GM12872 (cell line): ENCODE measurements around the gene CAMSAP1.

Source experiments
- TF ChIP-seq, protein P1 (sequence below): IDR thresholded peaks from 3 replicates; pipeline ENCODE4 v1.5.1; 2011; ENCODE audit warnings: low read depth, mild to moderate bottlenecking, low read length, moderate library complexity; ENCODE audit not compliant: insufficient read depth

Gene CAMSAP1, protein sequence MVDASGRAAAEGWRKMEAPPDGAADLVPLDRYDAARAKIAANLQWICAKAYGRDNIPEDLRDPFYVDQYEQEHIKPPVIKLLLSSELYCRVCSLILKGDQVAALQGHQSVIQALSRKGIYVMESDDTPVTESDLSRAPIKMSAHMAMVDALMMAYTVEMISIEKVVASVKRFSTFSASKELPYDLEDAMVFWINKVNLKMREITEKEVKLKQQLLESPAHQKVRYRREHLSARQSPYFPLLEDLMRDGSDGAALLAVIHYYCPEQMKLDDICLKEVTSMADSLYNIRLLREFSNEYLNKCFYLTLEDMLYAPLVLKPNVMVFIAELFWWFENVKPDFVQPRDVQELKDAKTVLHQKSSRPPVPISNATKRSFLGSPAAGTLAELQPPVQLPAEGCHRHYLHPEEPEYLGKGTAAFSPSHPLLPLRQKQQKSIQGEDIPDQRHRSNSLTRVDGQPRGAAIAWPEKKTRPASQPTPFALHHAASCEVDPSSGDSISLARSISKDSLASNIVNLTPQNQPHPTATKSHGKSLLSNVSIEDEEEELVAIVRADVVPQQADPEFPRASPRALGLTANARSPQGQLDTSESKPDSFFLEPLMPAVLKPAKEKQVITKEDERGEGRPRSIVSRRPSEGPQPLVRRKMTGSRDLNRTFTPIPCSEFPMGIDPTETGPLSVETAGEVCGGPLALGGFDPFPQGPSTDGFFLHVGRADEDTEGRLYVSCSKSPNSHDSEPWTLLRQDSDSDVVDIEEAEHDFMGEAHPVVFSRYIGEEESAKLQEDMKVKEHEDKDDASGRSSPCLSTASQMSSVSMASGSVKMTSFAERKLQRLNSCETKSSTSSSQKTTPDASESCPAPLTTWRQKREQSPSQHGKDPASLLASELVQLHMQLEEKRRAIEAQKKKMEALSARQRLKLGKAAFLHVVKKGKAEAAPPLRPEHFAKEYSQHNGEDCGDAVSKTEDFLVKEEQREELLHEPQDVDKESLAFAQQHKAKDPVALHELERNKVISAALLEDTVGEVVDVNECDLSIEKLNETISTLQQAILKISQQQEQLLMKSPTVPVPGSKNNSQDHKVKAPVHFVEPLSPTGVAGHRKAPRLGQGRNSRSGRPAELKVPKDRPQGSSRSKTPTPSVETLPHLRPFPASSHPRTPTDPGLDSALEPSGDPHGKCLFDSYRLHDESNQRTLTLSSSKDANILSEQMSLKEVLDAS (N-terminal part only)

DNA sequence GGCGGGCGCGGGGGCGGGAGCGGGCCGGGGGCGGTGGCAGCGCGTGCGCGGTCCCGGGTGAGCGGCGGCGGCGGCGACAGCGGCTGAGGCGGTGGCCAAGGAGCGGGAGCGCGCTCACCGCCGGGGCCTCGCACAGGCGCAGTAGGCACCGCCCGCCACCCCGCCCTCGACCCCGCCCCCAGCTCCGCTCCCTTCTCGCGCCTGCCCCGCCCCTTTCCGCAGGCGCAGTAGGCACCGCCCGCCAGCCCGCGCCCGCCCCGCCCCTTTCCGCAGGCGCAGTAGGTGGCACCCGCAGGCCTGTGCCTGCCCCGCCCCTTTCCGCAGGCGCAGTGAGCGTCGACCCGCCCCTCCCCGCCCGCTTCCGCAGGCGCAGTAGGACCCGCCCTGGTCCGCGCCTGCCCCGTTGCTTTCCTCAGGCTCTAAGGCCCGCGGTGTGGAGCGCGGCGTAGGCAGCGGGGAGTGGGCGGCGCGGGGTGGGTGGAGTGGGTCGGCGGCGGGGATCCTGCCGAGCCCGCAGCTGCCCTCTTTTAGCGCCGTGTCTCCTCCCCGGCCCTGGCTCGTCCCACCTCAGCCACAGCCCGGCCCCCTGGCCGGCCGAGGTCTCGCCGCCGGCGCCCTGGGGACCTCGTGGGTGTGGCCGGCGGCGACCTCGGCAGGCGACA, at the start of gene CAMSAP1:
Gene CAMSAP1, minus strand, starts transcription at position 116 of the 662 bp plus-strand sequence. CDS start 387 bp downstream, outside the sequence.
- TF ChIP-seq, protein P1, sequence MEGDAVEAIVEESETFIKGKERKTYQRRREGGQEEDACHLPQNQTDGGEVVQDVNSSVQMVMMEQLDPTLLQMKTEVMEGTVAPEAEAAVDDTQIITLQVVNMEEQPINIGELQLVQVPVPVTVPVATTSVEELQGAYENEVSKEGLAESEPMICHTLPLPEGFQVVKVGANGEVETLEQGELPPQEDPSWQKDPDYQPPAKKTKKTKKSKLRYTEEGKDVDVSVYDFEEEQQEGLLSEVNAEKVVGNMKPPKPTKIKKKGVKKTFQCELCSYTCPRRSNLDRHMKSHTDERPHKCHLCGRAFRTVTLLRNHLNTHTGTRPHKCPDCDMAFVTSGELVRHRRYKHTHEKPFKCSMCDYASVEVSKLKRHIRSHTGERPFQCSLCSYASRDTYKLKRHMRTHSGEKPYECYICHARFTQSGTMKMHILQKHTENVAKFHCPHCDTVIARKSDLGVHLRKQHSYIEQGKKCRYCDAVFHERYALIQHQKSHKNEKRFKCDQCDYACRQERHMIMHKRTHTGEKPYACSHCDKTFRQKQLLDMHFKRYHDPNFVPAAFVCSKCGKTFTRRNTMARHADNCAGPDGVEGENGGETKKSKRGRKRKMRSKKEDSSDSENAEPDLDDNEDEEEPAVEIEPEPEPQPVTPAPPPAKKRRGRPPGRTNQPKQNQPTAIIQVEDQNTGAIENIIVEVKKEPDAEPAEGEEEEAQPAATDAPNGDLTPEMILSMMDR, result no peak

DNA sequence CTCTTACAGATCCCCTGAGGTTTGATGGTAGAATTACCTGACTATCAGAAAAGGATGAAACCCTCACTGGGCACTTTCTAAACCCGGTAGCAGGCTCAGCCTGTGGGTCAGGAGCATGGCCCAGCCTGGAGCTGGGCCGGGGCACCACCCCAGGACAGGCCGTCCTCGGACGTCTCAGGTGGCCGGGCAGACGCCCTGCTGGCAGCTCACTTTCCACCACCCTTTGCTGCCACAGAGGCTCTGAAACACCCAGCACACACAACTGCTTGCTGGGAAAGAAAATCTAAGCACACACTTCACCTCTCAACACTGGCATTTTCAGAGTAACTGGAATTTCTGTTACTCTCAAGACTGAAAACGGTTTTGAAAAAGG, 49.4 kb upstream of the CAMSAP1 start:
- TF ChIP-seq, protein P1, result no peak

GRCh38 chr9:135955934-135956801, 48.8 kb upstream of the CAMSAP1 start:
- TF ChIP-seq, protein P1, result no peak

DNA sequence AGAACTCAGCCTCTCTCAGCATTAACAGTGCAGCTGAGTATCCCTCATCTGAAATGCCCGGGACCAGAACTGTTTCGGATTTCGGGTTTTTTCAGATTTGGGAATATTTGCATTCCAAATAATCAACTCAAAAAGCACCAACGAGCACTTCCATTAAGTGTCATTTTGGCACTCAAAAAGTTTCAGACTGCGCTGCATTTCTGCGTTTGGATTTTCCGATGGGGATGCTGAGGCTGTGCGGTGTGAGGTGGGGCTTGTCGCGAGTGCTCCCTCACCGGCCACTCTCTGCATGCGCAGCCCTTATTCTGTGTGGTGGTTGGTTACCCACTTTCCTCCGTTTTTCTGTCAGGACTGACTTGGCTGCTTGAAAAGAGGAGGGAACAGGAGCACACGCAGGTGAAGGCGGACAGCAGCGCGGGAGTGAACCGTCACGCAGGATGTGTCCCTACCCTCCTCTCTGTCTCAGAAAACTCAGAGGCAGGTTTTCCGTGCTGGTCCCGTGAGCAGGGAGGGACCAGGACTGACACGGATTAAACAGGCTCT, 45.4 kb upstream of the CAMSAP1 start:
- TF ChIP-seq, protein P1, result no peak

DNA sequence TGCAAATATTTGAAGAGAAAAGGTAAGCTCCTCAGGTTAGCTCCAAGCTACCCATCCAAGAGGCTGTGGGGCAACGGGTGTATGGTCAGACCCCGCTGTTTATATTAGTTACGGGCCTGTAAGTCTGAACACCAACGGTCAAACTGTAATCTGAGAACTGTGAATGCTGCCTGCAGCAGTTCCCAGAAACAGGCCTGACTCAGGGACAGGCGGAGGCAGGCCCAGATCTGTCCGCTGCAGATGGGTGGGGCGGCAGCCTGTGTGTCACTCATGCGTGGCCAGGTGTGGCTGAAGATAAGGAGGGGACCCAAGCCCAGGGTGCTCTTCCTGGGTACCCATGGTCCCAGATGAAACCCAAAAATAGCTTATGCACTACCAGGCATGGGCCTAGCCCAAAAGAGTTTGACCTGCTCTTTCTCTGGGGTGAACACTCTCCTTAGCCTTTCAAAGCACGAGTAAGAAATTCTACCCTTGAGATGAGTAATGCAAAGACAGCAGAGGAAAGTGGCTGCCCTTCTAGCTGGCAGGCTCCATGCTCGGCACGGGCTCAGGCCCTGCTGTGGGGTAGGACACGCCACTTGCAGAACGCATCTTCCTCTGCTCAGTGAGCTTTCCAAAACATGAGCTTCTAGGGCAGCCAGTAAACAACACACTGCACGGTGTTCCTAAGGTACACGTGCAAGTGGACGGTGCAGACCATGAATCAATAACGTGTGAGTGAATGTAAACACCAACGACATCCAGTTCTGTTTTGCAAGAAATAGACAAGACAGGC, 44.7 kb upstream of the CAMSAP1 start:
- TF ChIP-seq, protein P1, result no peak
